Lower lobe of right lung (tissue), 2 donors: ENCODE measurements around the gene SCNM1. TPM values are rescaled to one million over a fixed set of nuclear protein-coding genes. Genes with fewer than 3 reads are reported as not detected.
A peak's percentile ranks its signal among the peaks of the same experiment; 100 is the strongest.

Experiments used
- ATAC-seq, 2 donors: fragments of 200-7000 bp; cut with Tn5 transposase; one replicate each; pipeline ENCODE4 v1.9.1; 2020 to 2022; ENCODE audit warnings: mild to moderate bottlenecking in 2 of 2, moderate library complexity in 2 of 2
- DNase-seq: peaks from one replicate; pipeline ENCODE4 v3.0.0-alpha.2; 2020
- H3K27ac ChIP-seq: fragments of 200-600 bp; one replicate; pipeline ENCODE4 v1.8.0; 2022
- H3K27me3 ChIP-seq: fragments of 200-600 bp; one replicate; pipeline ENCODE4 v1.8.0; 2022; ENCODE audit warnings: low read depth
- H3K36me3 ChIP-seq: fragments of 200-600 bp; one replicate; pipeline ENCODE4 v1.8.0; 2022; ENCODE audit warnings: mild to moderate bottlenecking
- H3K4me1 ChIP-seq: fragments of 200-600 bp; one replicate; pipeline ENCODE4 v1.8.0; 2022
- H3K4me3 ChIP-seq: fragments of 200-600 bp; one replicate; pipeline ENCODE4 v1.8.0; 2022; ENCODE audit warnings: mild to moderate bottlenecking
- H3K9me3 ChIP-seq: fragments of 200-600 bp; one replicate; pipeline ENCODE4 v1.8.0; 2022
- intact Hi-C: fragments of 100-400 bp; cut with DNase I; formaldehyde crosslinking; loops from one replicate; pipeline ENCODE4 v1.11.0; 2022
- total RNA-seq: library from RNA; stranded (reverse); fragmentation: NEBNext Ultra II Directional; extraction: Animal tissue kit (Norgen Biotek cat#: 25700); gene quantifications from one replicate; pipeline ENCODE4 v1.2.1, GENCODE V29; 2021
- TF ChIP-seq, protein P1 (sequence below): fragments of 200-600 bp; IDR thresholded peaks from one replicate; pipeline ENCODE4 v1.8.0; 2022; ENCODE audit warnings: antibody characterized with exemption, mild to moderate bottlenecking
- donor health status: DM: no; HTN: yes; CAD: no; lungs with severe emphysema.

SCNM1 gene
- total RNA-seq, 1 donor from 2014 or later = 38.4 TPM

DNA sequence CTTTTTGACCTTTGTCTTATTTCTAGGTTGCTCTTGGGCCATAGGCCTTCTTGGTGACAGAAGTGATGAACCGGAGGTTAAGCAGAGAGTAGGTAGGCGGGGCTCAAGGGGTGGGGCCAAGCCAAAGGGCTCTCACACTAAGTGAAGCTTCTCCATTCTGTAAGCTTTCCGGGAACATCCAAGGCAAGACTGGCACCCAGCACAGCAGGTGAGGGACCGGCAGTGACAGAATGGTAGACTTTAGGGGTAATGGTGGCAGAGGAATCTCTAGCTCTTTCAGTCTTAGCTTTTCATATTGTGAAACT lies 9.5 kb upstream of the SCNM1 start, which contains the start of gene TNFAIP8L2:
Gene TNFAIP8L2 (plus strand): TSS at position 135 of the 305 bp plus-strand sequence. CDS start 2,049 bp downstream, outside the sequence.
- H3K4me3 ChIP-seq = peak within 1 kb of the TSS; percentile 61
- TF ChIP-seq, protein P1, sequence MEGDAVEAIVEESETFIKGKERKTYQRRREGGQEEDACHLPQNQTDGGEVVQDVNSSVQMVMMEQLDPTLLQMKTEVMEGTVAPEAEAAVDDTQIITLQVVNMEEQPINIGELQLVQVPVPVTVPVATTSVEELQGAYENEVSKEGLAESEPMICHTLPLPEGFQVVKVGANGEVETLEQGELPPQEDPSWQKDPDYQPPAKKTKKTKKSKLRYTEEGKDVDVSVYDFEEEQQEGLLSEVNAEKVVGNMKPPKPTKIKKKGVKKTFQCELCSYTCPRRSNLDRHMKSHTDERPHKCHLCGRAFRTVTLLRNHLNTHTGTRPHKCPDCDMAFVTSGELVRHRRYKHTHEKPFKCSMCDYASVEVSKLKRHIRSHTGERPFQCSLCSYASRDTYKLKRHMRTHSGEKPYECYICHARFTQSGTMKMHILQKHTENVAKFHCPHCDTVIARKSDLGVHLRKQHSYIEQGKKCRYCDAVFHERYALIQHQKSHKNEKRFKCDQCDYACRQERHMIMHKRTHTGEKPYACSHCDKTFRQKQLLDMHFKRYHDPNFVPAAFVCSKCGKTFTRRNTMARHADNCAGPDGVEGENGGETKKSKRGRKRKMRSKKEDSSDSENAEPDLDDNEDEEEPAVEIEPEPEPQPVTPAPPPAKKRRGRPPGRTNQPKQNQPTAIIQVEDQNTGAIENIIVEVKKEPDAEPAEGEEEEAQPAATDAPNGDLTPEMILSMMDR = no peak

GRCh38 chr1:151157067-151157531 lies 8.8 kb upstream of the SCNM1 start:
- Histone ChIP-seq H3K4me3 (peak overlapping the region; percentile 61), H3K27ac (peak overlapping the region; percentile 69), H3K27me3 (no peaks in the 10 kb centered on the region), H3K36me3 (peaks cover 55% of the 10 kb centered on the region), H3K9me3 (no peaks in the 10 kb centered on the region), H3K4me1 (peaks cover 22% of the 10 kb centered on the region)
- TF ChIP-seq, protein P1 = no peak
- ATAC-seq (peak; percentile 56 to 61), DNase-seq (no peak)
- intact Hi-C loops = loop anchor here (5.0 kb wide), 1 partner anchor 60 kb away; no protein-coding TSS in a partner anchor

More for the DNA sequence above, 9.5 kb upstream of the SCNM1 start, which contains the start of gene TNFAIP8L2:
- H3K36me3 ChIP-seq = peaks cover 48% of the 10 kb centered on the region
- no peaks in the 10 kb centered on the region for H3K9me3 ChIP-seq
- H3K27me3 ChIP-seq = no peaks in the 10 kb centered on the region
- intact Hi-C loops = loop anchor here (5.0 kb wide), 1 partner anchor 59 kb away; no protein-coding TSS in a partner anchor
- peak within 1 kb of the TSS; percentile 69 for H3K27ac ChIP-seq
- DNase-seq (peak; percentile 87), ATAC-seq (peak; percentile 87 to 88)
- H3K4me1 ChIP-seq = peaks cover 22% of the 10 kb centered on the region

GRCh38 chr1:151158326-151158725 lies 7.6 kb upstream of the SCNM1 start:
- Histone ChIP-seq H3K4me3 (peak overlapping the region; percentile 61), H3K27ac (no peak overlapping the region), H3K27me3 (no peaks in the 10 kb centered on the region), H3K36me3 (peaks cover 55% of the 10 kb centered on the region), H3K4me1 (peaks cover 22% of the 10 kb centered on the region), H3K9me3 (no peaks in the 10 kb centered on the region)
- TF ChIP-seq, protein P1 = no peak
- no peak for ATAC-seq
- no peak for DNase-seq
- intact Hi-C loops = loop anchor here (5.0 kb wide), 1 partner anchor 61 kb away; no protein-coding TSS in a partner anchor

- Histone ChIP-seq H3K4me1 (peaks cover 22% of the 10 kb centered on the region), H3K27ac (no peak overlapping the region), H3K36me3 (peaks cover 59% of the 10 kb centered on the region), H3K9me3 (no peaks in the 10 kb centered on the region), H3K27me3 (no peaks in the 10 kb centered on the region), H3K4me3 (no peak overlapping the region)
- no peak for DNase-seq
- no peak for ATAC-seq
- TF ChIP-seq, protein P1 = no peak
- intact Hi-C loops = loop anchor here (5.0 kb wide), 1 partner anchor 62 kb away; no protein-coding TSS in a partner anchor
These were observed 7.1 kb upstream of the SCNM1 start for GRCh38 chr1:151158751-151159251.

DNA sequence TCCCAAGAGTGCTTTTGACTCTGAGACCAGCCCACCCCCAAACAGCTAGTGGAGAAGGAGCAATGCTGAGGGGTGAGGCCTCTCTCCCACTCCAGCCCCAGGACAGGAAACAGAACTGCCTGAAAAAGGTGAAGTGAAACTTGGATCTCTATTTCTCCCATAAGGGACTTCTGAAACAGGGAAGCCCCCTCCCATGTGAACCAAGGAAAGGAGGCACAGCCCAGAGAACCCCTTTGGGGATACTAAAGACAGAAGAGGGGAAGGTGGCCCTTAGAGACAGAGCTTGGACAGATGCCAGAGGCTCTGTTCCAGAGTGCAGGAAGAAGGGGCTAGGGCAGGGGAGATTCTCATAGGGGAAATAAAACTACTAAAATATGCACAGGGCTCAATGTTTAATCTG lies 6.6 kb upstream of the SCNM1 start:
- H3K27me3 ChIP-seq = no peaks in the 10 kb centered on the region
- peaks cover 59% of the 10 kb centered on the region for H3K36me3 ChIP-seq
- intact Hi-C loops = loop anchor here (5.0 kb wide), 1 partner anchor 62 kb away; no protein-coding TSS in a partner anchor
- H3K27ac ChIP-seq = no peak overlapping the region
- H3K4me3 ChIP-seq = no peak overlapping the region
- TF ChIP-seq, protein P1 = no peak
- DNase-seq = no peak
- no peaks in the 10 kb centered on the region for H3K9me3 ChIP-seq
- no peak for ATAC-seq
- H3K4me1 ChIP-seq = peaks cover 26% of the 10 kb centered on the region
